Endodermal cell (in vitro differentiated cells): ENCODE measurements around the gene UGT1A10. TPM values are rescaled to one million over a fixed set of nuclear protein-coding genes. Genes with fewer than 3 reads are reported as not detected.

Source experiments
- DNase-seq: peaks from one replicate; pipeline ENCODE4 v3.0.0-alpha.2; 2017
- H3K27ac ChIP-seq: 2 replicates; pipeline ENCODE4 v1.5.1; 2013; ENCODE audit warnings: mild to moderate bottlenecking, low read depth, low read length, moderate library complexity
- H3K27me3 ChIP-seq: 2 replicates; pipeline ENCODE4 v1.6.1; 2013; ENCODE audit warnings: mild to moderate bottlenecking, low read length, moderate library complexity; ENCODE audit not compliant: insufficient read depth, control insufficient read depth, poor library complexity, severe bottlenecking
- H3K36me3 ChIP-seq: 2 replicates; pipeline ENCODE4 v1.7.0; 2013; ENCODE audit warnings: mild to moderate bottlenecking, low read length, moderate library complexity; ENCODE audit not compliant: control insufficient read depth, insufficient read depth
- H3K4me1 ChIP-seq: one replicate; pipeline ENCODE4 v1.7.0; 2013; ENCODE audit warnings: low read length; ENCODE audit not compliant: control insufficient read depth, insufficient read depth
- H3K4me3 ChIP-seq: 2 replicates; pipeline ENCODE4 v1.5.1; 2013; ENCODE audit warnings: mild to moderate bottlenecking, low read length, moderate library complexity
- H3K9ac ChIP-seq: 2 replicates; pipeline ENCODE4 v1.6.1; 2013; ENCODE audit warnings: mild to moderate bottlenecking, low read length, moderate library complexity; ENCODE audit not compliant: poor library complexity, severe bottlenecking; ENCODE audit errors: extremely low read depth
- H3K9me3 ChIP-seq: 2 replicates; pipeline ENCODE4 v1.6.1; 2013; ENCODE audit warnings: mild to moderate bottlenecking, low read length, moderate library complexity; ENCODE audit not compliant: control insufficient read depth
- H3K27ac Mint-ChIP-seq: 2 replicates; pipeline ENCODE4 v1.8.0; 2020; ENCODE audit warnings: mixed read lengths
- H3K27me3 Mint-ChIP-seq: 2 replicates; pipeline ENCODE4 v1.8.0; 2021; ENCODE audit warnings: mild to moderate bottlenecking, mixed read lengths; ENCODE audit not compliant: insufficient read depth
- H3K36me3 Mint-ChIP-seq: 2 replicates; pipeline ENCODE4 v1.8.0; 2020; ENCODE audit warnings: low read depth, mixed read lengths
- H3K4me1 Mint-ChIP-seq: 2 replicates; pipeline ENCODE4 v1.8.0; 2020; ENCODE audit warnings: mixed read lengths
- H3K4me3 Mint-ChIP-seq: 2 replicates; pipeline ENCODE4 v1.8.0; 2020; ENCODE audit warnings: mild to moderate bottlenecking, moderate library complexity, mixed read lengths
- H3K9me3 Mint-ChIP-seq: 2 replicates; pipeline ENCODE4 v1.8.0; 2020; ENCODE audit warnings: mild to moderate bottlenecking, mixed read lengths
- WGBS, 2 experiments: methylation state at CpG; one replicate each; pipeline versions ENCODE4 v1.1.5 to v1.1.7; 2013; ENCODE audit warnings: missing lambda C conversion rate in 2 of 2, mixed read lengths in 1 of 2; ENCODE audit not compliant: insufficient coverage in 1 of 2, insufficient read length in 1 of 2; 5-methylcytosine and 5-hydroxymethylcytosine counted together
- total RNA-seq, 2 donors: library from RNA; stranded (reverse); fragmentation: NEBNext Ultra II Directional in 1 of 2; extraction: Animal tissue kit (Norgen Biotek cat#: 25700) in 1 of 2; gene quantifications; 2 replicates in 1 of 2; 3 replicates in 1 of 2; pipeline ENCODE4 v1.2.1, GENCODE V29; 2021
- TF ChIP-seq, protein P1 (sequence below): fragments of 200-600 bp; sonication (generic); conservative IDR thresholded peaks from 2 replicates; pipeline ENCODE4 v1.5.0; 2021; ENCODE audit warnings: antibody characterized with exemption, mild to moderate bottlenecking

Gene UGT1A10
- total RNA-seq, 2 donors from 2014 or later: 0.13 TPM; not detected in 1

DNA sequence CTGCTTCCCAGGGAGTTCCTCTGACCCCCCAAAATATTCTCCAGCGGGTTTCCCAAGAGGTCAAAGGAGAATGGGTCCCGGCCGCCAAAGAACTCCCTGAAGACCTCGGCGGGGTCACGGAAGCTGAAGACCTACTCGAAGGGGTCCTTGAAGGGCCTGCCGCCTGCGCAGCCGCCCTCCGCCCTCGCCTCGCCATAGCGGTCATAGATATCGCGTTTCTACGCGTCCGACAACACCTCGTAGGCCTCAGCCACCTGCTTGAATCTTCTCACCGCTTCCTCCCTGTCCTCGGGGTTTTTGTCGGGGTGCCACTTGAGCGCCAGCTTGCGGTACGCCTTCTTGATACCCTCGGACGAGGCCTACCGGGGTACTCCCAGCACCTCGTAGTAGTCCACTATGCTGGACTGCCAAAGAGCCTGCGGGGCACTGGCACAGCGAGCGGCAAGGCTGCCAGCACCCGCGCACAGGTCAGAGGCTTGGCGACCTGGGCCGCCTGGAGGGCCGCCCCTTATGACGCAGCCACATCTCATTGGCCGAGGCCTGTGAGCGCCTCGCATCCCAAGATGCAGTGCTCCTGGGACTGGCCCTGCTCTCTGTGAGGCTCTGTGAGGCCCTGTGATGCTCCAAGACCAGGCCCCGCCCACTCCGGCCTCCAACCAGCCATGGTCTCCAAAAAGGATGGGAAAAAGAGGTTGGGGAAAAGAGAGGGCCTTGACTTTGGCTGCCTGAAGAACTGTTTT is 118.8 kb downstream of the UGT1A10 start:
- H3K9me3 Mint-ChIP-seq: peaks cover 27% of the 10 kb centered on the region
- TF ChIP-seq, protein P1, sequence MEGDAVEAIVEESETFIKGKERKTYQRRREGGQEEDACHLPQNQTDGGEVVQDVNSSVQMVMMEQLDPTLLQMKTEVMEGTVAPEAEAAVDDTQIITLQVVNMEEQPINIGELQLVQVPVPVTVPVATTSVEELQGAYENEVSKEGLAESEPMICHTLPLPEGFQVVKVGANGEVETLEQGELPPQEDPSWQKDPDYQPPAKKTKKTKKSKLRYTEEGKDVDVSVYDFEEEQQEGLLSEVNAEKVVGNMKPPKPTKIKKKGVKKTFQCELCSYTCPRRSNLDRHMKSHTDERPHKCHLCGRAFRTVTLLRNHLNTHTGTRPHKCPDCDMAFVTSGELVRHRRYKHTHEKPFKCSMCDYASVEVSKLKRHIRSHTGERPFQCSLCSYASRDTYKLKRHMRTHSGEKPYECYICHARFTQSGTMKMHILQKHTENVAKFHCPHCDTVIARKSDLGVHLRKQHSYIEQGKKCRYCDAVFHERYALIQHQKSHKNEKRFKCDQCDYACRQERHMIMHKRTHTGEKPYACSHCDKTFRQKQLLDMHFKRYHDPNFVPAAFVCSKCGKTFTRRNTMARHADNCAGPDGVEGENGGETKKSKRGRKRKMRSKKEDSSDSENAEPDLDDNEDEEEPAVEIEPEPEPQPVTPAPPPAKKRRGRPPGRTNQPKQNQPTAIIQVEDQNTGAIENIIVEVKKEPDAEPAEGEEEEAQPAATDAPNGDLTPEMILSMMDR: no peak
- DNase-seq: no peak
- Histone ChIP-seq H3K4me3 (no peak overlapping the region), H3K27me3 (no peaks in the 10 kb centered on the region), H3K4me1 (no peaks in the 10 kb centered on the region), H3K9ac (no peak overlapping the region), H3K36me3 (no peaks in the 10 kb centered on the region), H3K9me3 (peaks cover 15% of the 10 kb centered on the region), H3K27ac (no peak overlapping the region)
- WGBS, 2 experiments: 95 to 96% methylated on average over 29 to 42 of the region's 44 CpGs
- peaks cover 7% of the 10 kb centered on the region for H3K27me3 Mint-ChIP-seq
- H3K36me3 Mint-ChIP-seq: no peaks in the 10 kb centered on the region
- H3K4me3 Mint-ChIP-seq: no peak overlapping the region
- no peak overlapping the region for H3K27ac Mint-ChIP-seq
- H3K4me1 Mint-ChIP-seq: no peaks in the 10 kb centered on the region

DNA sequence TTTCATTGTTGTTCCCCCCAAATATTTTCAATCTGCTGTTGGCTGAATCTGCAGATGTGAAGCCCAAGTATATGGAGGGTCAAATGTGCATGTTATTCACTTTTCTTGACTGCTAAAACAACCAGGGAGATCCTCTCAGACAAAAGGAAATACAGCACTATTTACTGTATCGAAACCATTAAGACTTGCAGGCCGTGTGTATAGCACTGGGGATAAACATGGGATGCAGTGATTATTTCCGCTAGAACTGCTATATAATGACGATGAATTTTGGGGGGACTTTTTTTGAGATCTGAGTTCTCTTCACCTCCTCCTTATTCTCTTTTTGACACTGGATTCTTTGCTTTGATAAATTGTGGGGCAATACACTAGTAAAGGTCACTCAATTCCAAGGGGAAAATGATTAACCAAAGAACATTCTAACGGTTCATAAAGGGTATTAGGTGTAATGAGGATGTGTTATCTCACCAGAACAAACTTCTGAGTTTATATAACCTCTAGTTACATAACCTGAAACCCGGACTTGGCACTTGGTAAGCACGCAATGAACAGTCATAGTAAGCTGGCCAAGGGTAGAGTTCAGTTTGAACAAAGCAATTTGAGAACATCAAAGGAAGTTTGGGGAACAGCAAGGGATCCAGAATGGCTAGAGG is 120.3 kb downstream of the UGT1A10 start:
- 60 to 94% methylated on average over 1 to 7 of the region's 7 CpGs for WGBS, 2 experiments
- H3K27ac Mint-ChIP-seq: no peak overlapping the region

DNA sequence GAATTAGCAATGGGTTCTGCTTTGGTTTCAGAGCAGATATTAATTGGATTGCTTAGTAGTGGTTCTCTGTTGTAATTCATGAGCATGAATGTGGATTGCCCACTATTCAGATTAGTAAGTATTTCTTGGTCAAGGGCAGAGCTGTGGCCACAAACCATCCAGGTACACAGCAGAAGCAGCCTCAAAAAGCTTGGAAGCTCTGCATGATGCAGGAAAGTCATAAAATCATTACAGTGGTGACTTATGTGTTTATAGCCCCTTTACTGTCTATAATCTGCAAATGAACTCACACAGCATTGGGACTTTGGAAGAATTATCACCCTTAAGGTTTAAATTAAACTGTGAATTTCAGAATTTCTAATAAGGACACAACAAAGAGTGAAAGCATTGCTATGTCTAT is 121.9 kb downstream of the UGT1A10 start:
- no peaks in the 10 kb centered on the region for H3K4me1 ChIP-seq
- Mint-ChIP-seq H3K27me3 (peaks cover 4% of the 10 kb centered on the region), H3K4me3 (no peak overlapping the region), H3K9me3 (no peaks in the 10 kb centered on the region), H3K36me3 (no peaks in the 10 kb centered on the region), H3K27ac (no peak overlapping the region), H3K4me1 (no peaks in the 10 kb centered on the region)
- TF ChIP-seq, protein P1: no peak
- H3K4me3 ChIP-seq: no peak overlapping the region
- no peaks in the 10 kb centered on the region for H3K36me3 ChIP-seq
- no peak overlapping the region for H3K27ac ChIP-seq
- no peaks in the 10 kb centered on the region for H3K9me3 ChIP-seq
- no peak overlapping the region for H3K9ac ChIP-seq
- H3K27me3 ChIP-seq: peaks cover under 1% of the 10 kb centered on the region
- DNase-seq: no peak

More for the DNA sequence above, 120.3 kb downstream of the UGT1A10 start:
- H3K4me1 ChIP-seq: no peaks in the 10 kb centered on the region
- H3K9me3 ChIP-seq: peaks cover under 1% of the 10 kb centered on the region
- H3K36me3 ChIP-seq: no peaks in the 10 kb centered on the region
- H3K27me3 ChIP-seq: no peaks in the 10 kb centered on the region
- no peak overlapping the region for H3K27ac ChIP-seq
- H3K4me3 ChIP-seq: no peak overlapping the region
- Mint-ChIP-seq H3K4me3 (no peak overlapping the region), H3K27me3 (peaks cover 6% of the 10 kb centered on the region), H3K9me3 (peaks cover 13% of the 10 kb centered on the region), H3K4me1 (no peaks in the 10 kb centered on the region), H3K36me3 (no peaks in the 10 kb centered on the region)
- DNase-seq: no peak
- TF ChIP-seq, protein P1: no peak
- H3K9ac ChIP-seq: no peak overlapping the region
